Smooth muscle cell (in vitro differentiated cells): ENCODE results near the gene SUGT1. TPM values are rescaled to one million over a fixed set of nuclear protein-coding genes. Genes with fewer than 3 reads are reported as not detected.

Experiments
- DNase-seq: peaks from one replicate; lab custom pipeline; 2025; ENCODE audit not compliant: unreplicated experiment; lab: John Stamatoyannopoulos, UW
- H2AFZ ChIP-seq: fragments of 200-600 bp; sonication (generic); 2 replicates; pipeline ENCODE4 v1.6.0; 2016; ENCODE audit warnings: antibody characterized with exemption, low read depth, mild to moderate bottlenecking
- H3F3A ChIP-seq: fragments of 200-600 bp; sonication (generic); 2 replicates; pipeline ENCODE4 v1.6.0; 2017; ENCODE audit warnings: antibody characterized with exemption, low read depth
- H3K27ac ChIP-seq: fragments of 200-600 bp; sonication (generic); 2 replicates; pipeline ENCODE4 v1.5.1; 2016; ENCODE audit warnings: low read depth, mild to moderate bottlenecking
- H3K27me3 ChIP-seq: fragments of 200-600 bp; sonication (generic); 2 replicates; pipeline ENCODE4 v1.6.1; 2016; ENCODE audit warnings: low read depth, mild to moderate bottlenecking
- H3K36me3 ChIP-seq: fragments of 200-600 bp; sonication (generic); 2 replicates; pipeline ENCODE4 v1.5.1; 2016; ENCODE audit warnings: low read depth
- H3K4me1 ChIP-seq: fragments of 200-600 bp; sonication (generic); 2 replicates; pipeline ENCODE4 v1.5.1; 2016; ENCODE audit warnings: low read depth
- H3K4me2 ChIP-seq: fragments of 200-600 bp; sonication (generic); 2 replicates; pipeline ENCODE4 v1.6.0; 2016; ENCODE audit warnings: mild to moderate bottlenecking
- H3K4me3 ChIP-seq: fragments of 200-600 bp; sonication (generic); 2 replicates; pipeline ENCODE4 v1.5.1; 2016; ENCODE audit warnings: mild to moderate bottlenecking
- H3K79me2 ChIP-seq: fragments of 200-600 bp; sonication (generic); 2 replicates; pipeline ENCODE4 v1.6.0; 2016; ENCODE audit warnings: low read depth, mild to moderate bottlenecking
- H3K9ac ChIP-seq: fragments of 200-600 bp; sonication (generic); 2 replicates; pipeline ENCODE4 v1.6.0; 2016; ENCODE audit warnings: low read depth
- H3K9me3 ChIP-seq: fragments of 200-600 bp; sonication (generic); replicated peaks from 2 replicates; pipeline ENCODE4 v1.5.1; 2016; ENCODE audit warnings: low read depth
- H4K20me1 ChIP-seq: fragments of 200-600 bp; sonication (generic); 2 replicates; pipeline ENCODE4 v1.6.0; 2016; ENCODE audit warnings: low read depth
- CTCF ChIP-seq: fragments of 200-600 bp; sonication (generic); IDR thresholded peaks from 2 replicates; pipeline ENCODE4 v1.5.1; 2017; ENCODE audit warnings: borderline replicate concordance, mild to moderate bottlenecking, antibody characterized with exemption; ENCODE audit not compliant: insufficient read depth, poor library complexity, severe bottlenecking
- WGBS: methylation state at CpG from one replicate; pipeline ENCODE4 v1.1.7; 2016; ENCODE audit warnings: low lambda C conversion rate; 5-methylcytosine and 5-hydroxymethylcytosine counted together
- polyA plus RNA-seq: library from polyadenylated mRNA; unstranded; fragments of >200 nt; fragmentation: Nextera tagmentation; extraction: Ambion mirVana; gene quantifications from 2 replicates; pipeline ENCODE4 v1.2.1, GENCODE V29; 2016
- total RNA-seq: library from RNA; depleted of rRNA; stranded (reverse); fragments of >200 nt; gene quantifications from 2 replicates; pipeline ENCODE4 v1.2.3, GENCODE V29; 2014

The SUGT1 gene
- total and polyA plus RNA-seq, 2 experiments from 2014 or later: 54.3 to 64.4 TPM

DNA sequence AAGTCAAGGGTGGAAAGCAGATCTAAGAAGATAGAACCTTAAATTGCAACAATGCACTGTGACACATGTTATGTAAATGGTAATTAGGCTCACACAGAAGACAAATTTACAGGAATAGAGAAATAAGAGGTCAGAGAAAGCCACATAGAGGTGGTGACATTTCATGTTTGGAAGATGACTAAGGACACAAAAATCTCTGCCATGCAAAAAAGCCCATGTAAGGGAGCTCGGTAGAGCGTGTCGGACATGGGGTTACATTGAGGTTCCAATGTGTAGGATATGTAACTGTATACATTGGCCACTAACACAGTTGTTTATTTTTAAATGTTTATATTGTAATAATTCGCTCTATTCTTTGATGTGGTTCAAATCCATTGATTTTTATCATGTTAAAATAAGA, 33.7 kb downstream of the SUGT1 start:
- no peak overlapping the region for H3K27ac ChIP-seq

DNA sequence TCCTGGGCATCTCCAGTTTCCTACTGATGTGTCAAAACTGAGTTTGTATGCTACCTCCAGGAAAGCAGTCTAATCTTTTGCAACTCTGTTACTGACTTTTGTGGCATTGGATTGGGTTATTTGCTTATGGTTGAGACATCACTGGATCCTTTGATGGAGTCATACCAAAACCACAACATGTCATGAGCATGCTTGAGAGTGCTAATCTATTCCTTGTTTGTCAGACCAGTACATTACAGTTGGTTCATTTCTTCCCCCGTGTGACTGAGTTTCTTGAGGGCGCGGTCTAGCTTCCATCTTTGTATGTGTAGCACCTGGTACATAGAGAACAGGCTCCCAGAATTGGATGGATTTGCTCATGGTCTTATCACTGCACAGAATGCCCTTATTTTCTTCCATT, 43.2 kb downstream of the SUGT1 start:
- H3K4me1 ChIP-seq: no peaks in the 10 kb centered on the region
- H4K20me1 ChIP-seq: peaks cover 21% of the 10 kb centered on the region
- H3K9ac ChIP-seq: no peak overlapping the region
- 92% methylated on average over 3 of the region's 3 CpGs for WGBS
- TF ChIP-seq CTCF: no peak
- no peak overlapping the region for H2AFZ ChIP-seq
- DNase-seq: no peak
- no peaks in the 10 kb centered on the region for H3K9me3 ChIP-seq
- no peak overlapping the region for H3K4me2 ChIP-seq
- peaks cover 3% of the 10 kb centered on the region for H3F3A ChIP-seq
- no peak overlapping the region for H3K4me3 ChIP-seq
- H3K27ac ChIP-seq: no peak overlapping the region
- H3K79me2 ChIP-seq: no peaks in the 10 kb centered on the region
- H3K27me3 ChIP-seq: no peaks in the 10 kb centered on the region
- no peaks in the 10 kb centered on the region for H3K36me3 ChIP-seq

More for the DNA sequence above, 33.7 kb downstream of the SUGT1 start:
- DNase-seq: no peak
- no peak overlapping the region for H3K4me3 ChIP-seq
- H3K4me2 ChIP-seq: no peak overlapping the region
- H3K9ac ChIP-seq: no peak overlapping the region
- TF ChIP-seq CTCF: no peak
- H3K9me3 ChIP-seq: no peaks in the 10 kb centered on the region
- H3F3A ChIP-seq: no peaks in the 10 kb centered on the region
- 81% methylated on average over 4 of the region's 4 CpGs for WGBS
- H2AFZ ChIP-seq: no peak overlapping the region
- no peaks in the 10 kb centered on the region for H3K79me2 ChIP-seq
- peaks cover 9% of the 10 kb centered on the region for H3K36me3 ChIP-seq
- no peaks in the 10 kb centered on the region for H3K4me1 ChIP-seq
- H3K27me3 ChIP-seq: no peaks in the 10 kb centered on the region
- H4K20me1 ChIP-seq: peaks cover 53% of the 10 kb centered on the region

DNA sequence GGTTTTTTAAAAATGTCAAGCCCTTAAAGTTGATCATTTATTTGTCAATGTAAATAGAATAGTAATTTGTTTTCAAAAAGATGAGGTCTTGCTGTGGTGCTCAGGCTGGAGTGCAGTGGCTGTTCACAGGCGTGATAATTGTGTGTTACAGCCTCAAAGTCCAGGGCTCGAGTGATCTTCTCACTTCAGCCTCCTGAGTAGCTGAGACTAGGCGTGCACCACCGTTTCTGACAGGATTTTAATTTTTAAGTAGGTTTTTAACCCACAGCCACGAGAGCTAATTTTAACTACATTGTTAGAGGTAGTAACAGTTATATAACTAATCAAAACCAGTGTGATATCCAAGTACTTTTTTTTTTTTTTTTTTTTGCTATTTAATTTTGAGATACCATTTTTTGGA, 43.9 kb downstream of the SUGT1 start:
- 99% methylated on average over 5 of the region's 5 CpGs for WGBS
- TF ChIP-seq CTCF: no peak
- peaks cover 21% of the 10 kb centered on the region for H4K20me1 ChIP-seq

DNA sequence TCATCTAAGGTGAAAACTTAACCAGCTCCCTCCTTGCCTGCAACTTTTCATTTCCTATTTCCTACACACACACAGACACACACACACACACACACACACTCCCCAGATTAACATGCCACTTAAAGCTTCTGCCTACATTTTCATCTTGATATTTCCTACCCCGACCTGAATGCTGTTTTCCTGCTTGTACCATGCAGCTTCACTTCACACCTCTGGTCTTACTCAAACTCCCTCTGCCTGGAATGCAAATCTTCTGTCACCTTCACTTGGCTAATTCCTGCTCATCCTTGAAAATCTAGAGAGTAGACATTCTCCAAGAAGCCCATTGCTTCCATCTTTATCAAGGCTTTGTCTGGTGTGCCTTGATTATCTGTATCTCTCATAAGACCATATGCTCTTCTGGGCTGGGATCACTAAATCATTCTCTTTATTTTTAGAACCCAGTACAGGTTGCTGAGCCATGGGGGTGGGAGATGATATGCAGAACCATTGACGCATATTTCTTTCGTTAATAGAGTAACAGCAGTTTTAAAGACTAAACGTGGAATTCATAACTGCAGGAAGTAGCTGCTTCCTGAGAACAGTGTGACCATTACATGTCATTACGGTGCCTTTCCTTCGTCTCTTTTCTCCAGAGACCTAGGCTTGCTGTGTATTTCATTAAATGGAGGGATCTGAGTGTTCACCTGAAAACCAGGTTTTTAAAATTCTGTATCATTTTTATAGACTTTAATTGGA, 49.3 kb downstream of the SUGT1 start:
- H3K36me3 ChIP-seq: no peaks in the 10 kb centered on the region
- no peak for DNase-seq
- H3K27me3 ChIP-seq: no peaks in the 10 kb centered on the region
- no peak overlapping the region for H3K4me2 ChIP-seq
- H2AFZ ChIP-seq: no peak overlapping the region
- H3K79me2 ChIP-seq: no peaks in the 10 kb centered on the region
- TF ChIP-seq CTCF: no peak
- no peaks in the 10 kb centered on the region for H3K9me3 ChIP-seq
- no peak overlapping the region for H3K9ac ChIP-seq
- H3K27ac ChIP-seq: no peak overlapping the region
- peaks cover 14% of the 10 kb centered on the region for H4K20me1 ChIP-seq
- no peak overlapping the region for H3K4me3 ChIP-seq
- 93% methylated on average over 6 of the region's 6 CpGs for WGBS
- H3K4me1 ChIP-seq: no peaks in the 10 kb centered on the region
- peaks cover 3% of the 10 kb centered on the region for H3F3A ChIP-seq

More for the DNA sequence above, 43.9 kb downstream of the SUGT1 start:
- Histone ChIP-seq H3K4me1 (no peaks in the 10 kb centered on the region), H3K79me2 (no peaks in the 10 kb centered on the region), H3K27ac (no peak overlapping the region), H3K27me3 (no peaks in the 10 kb centered on the region), H3K4me3 (no peak overlapping the region), H3F3A (peaks cover 3% of the 10 kb centered on the region), H3K9me3 (no peaks in the 10 kb centered on the region), H2AFZ (no peak overlapping the region), H3K36me3 (no peaks in the 10 kb centered on the region), H3K9ac (no peak overlapping the region), H3K4me2 (no peak overlapping the region)
- no peak for DNase-seq
